Measurements from ENCODE around the gene PLCB4.

DNA sequence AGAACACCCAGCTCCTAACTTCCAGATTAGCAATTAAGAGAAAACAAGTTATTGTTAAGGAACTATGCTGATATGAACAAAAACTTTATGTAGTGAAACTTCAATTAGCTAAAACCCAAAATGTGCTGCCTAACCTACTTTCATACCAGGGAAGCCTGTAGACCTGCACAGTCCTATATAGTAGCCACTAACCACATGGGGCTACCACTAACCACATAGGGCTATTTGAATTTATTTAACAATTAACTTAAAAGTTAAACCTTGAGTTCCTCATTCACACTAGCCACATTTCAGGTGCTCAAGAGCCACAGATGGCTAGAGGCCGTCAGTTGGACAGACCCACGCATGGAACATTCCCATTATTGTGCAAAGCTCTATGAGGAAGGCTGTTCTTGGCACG is 373.1 kb downstream of the PLCB4 start:
- TF ChIP-seq POLR2A (IDR thresholded peaks at IDR 0.05; ENCODE audit: low read depth) (no peak), POLR2AphosphoS5 (IDR thresholded peaks at IDR 0.05) (no peak), CTCF (IDR thresholded peaks at IDR 0.05) (no peak), EP300 (IDR thresholded peaks at IDR 0.05) (no peak)
